GM21360 (cell line): ENCODE data around the gene ACP3.
"Not testable (repeated sequence)": the region's sequence is repeated elsewhere in the genome, so short reads cannot be mapped to it uniquely, and the experiment has no call there.

Source experiments
- ATAC-seq: cut with Tn5 transposase; IDR thresholded peaks from one replicate; pipeline ENCODE4 v1.9.1; 2021; ENCODE audit warnings: mild to moderate bottlenecking, moderate library complexity; ENCODE audit not compliant: unreplicated experiment

The ACP3 gene

GRCh38 chr3:132317229-132317948, at the start of gene ACP3:
Gene ACP3, plus strand, starts transcription at chr3:132317407. Its CDS starts 50 bp downstream, at chr3:132317457.
- ATAC-seq = no peak

- ATAC-seq = no peak
Observed at GRCh38 chr3:132268956-132269355, 48.3 kb upstream of the ACP3 start.

GRCh38 chr3:132273036-132273435, 44.2 kb upstream of the ACP3 start:
- ATAC-seq = no peak

- no peak for ATAC-seq
Observed at GRCh38 chr3:132276228-132276906, 40.8 kb upstream of the ACP3 start.

GRCh38 chr3:132279030-132279429, 38.2 kb upstream of the ACP3 start:
- ATAC-seq = no peak

- ATAC-seq = no peak
Observed at GRCh38 chr3:132283440-132283839, 33.8 kb upstream of the ACP3 start.

GRCh38 chr3:132283916-132284405, 33.2 kb upstream of the ACP3 start:
- no peak for ATAC-seq

GRCh38 chr3:132284781-132285619, 32.2 kb upstream of the ACP3 start:
- ATAC-seq = no peak

GRCh38 chr3:132285620-132285945, 31.6 kb upstream of the ACP3 start:
- ATAC-seq = no peak

- no peak for ATAC-seq
Observed at GRCh38 chr3:132286035-132286434, 31.2 kb upstream of the ACP3 start.

GRCh38 chr3:132288357-132288756, 28.9 kb upstream of the ACP3 start:
- no peak for ATAC-seq

GRCh38 chr3:132289316-132289715, 27.9 kb upstream of the ACP3 start:
- ATAC-seq = no peak

- no peak for ATAC-seq
Observed at GRCh38 chr3:132290833-132291232, 26.4 kb upstream of the ACP3 start.

- ATAC-seq = no peak
Observed at GRCh38 chr3:132292042-132292441, 25.2 kb upstream of the ACP3 start.

- no peak for ATAC-seq
Observed at GRCh38 chr3:132293251-132293650, 24.0 kb upstream of the ACP3 start.

- no peak for ATAC-seq
Observed at GRCh38 chr3:132294906-132295305, 22.3 kb upstream of the ACP3 start.

GRCh38 chr3:132303336-132304201, 13.6 kb upstream of the ACP3 start:
- not testable (repeated sequence) for ATAC-seq

- ATAC-seq = not testable (repeated sequence)
Observed at GRCh38 chr3:132304351-132304750, 12.9 kb upstream of the ACP3 start.

- not testable (repeated sequence) for ATAC-seq
Observed at GRCh38 chr3:132310057-132310456, 7.2 kb upstream of the ACP3 start.

GRCh38 chr3:132311316-132311715, 5.9 kb upstream of the ACP3 start:
- ATAC-seq = no peak

- ATAC-seq = no peak
Observed at GRCh38 chr3:132311841-132312240, 5.4 kb upstream of the ACP3 start.
